M059J (cell line): ENCODE measurements around the gene MGAT1. TPM values are rescaled to one million over a fixed set of nuclear protein-coding genes. Genes with fewer than 3 reads are reported as not detected.

Experiments used
- total RNA-seq: library from RNA; depleted of rRNA; stranded (reverse); fragments of >200 nt; shearing (Covaris generic); gene quantifications from 2 replicates; pipeline ENCODE4 v1.2.3, GENCODE V29; 2014; rRNA removed

The MGAT1 gene
- total RNA-seq, 1 experiment from 2014 or later, result 107 TPM

Other genes with a start within 250 kb of the MGAT1 start
- not detected in 2 replicates for gene SCGB3A1, start 211.3 kb downstream of the MGAT1 start, total RNA-seq
- gene FLT4, start 153.2 kb downstream of the MGAT1 start, total RNA-seq, result not detected in 2 replicates
- not detected in 2 replicates for gene OR2Y1, start 62.7 kb downstream of the MGAT1 start, total RNA-seq
- gene ZFP62, start 58.5 kb upstream of the MGAT1 start, total RNA-seq, result 8.4 and 16.9 TPM in 2 replicates
- gene BTNL8, start 96.4 kb upstream of the MGAT1 start, total RNA-seq, result not detected in 2 replicates
- not detected in 2 replicates for gene BTNL3, start 186.0 kb upstream of the MGAT1 start, total RNA-seq
- gene BTNL9, start 237.5 kb upstream of the MGAT1 start, total RNA-seq, result not detected in 2 replicates